ENCODE measurements around the gene LAMP5.

GRCh38 chr20:9500121-9500520 lies 14.3 kb upstream of the LAMP5 start:
- TF ChIP-seq CTCF (IDR thresholded peaks at IDR 0.05) (no peak), ZFX (IDR thresholded peaks at IDR 0.05; ENCODE audit: borderline replicate concordance) (no peak)

Data from 22Rv1 (cell line).